GM19193 (cell line): ENCODE measurements around the gene ATG4B.

ENCODE experiments used
- POLR2A ChIP-seq: IDR thresholded peaks from 4 replicates; pipeline ENCODE4 v1.6.1; 2011; ENCODE audit not compliant: insufficient read depth, insufficient read length; ENCODE audit errors: extremely low read depth

ATG4B gene

DNA sequence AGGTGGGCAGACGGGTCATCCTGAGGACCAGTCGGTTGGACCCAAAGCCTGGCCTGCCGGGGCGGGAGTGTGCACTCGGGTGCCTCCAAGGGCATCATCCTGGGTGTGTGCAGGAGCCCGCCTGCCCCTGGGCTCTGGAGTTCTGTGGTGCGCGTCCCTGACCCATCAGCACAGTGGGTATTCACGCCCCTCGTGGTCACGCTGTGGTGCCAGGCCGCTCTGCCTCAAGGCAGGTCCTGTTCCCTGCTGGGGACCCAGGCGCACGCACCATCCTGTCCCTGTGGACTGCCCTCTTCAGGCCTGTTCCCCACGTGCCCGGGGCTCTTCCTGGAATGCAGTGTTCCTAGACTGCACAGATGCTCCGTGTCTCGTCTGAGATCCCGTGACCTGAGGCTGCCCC, 82.6 kb downstream of the ATG4B start:
- no peak for TF ChIP-seq POLR2A

DNA sequence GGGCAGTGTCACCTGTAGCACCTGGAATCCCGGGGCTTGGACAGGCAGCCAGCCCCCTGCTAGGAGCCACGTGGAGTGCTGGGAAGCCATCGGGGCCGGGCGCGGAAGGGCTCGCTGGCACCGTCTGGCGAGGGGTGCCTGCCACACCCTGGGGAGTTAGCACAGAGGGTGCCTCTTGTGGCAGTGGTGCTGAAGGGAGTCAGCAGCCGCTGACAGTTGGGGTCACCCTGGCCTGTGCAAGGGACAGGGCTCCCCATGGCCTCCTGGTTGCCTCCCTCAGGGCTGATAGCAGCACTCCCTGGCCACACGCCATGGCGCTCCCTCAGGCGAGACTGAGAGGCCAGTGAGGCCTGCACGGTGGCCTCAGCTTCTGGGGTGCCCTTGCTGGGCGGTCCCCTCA, 83.1 kb downstream of the ATG4B start:
- TF ChIP-seq POLR2A: no peak

DNA sequence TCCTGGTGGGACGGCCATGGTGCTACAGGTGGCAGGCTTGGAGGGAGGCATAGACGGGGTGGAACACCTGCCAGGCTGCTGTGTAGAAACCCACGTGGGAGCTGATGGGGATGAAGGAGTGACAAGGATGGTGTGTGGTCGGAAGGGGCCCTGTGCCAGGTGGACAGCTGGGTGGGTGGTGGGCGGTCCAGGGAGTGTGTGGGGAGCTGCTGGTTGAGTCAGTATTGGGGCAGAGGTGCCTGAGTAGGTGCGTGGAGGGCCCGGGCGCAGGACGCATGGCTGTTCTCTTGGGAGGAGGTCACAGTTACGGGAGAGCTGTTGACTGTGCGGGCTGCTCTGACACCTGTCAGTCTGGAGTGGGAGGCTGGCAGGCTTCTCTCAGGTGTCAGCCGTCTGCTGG, 84.4 kb downstream of the ATG4B start:
- TF ChIP-seq POLR2A: no peak

DNA sequence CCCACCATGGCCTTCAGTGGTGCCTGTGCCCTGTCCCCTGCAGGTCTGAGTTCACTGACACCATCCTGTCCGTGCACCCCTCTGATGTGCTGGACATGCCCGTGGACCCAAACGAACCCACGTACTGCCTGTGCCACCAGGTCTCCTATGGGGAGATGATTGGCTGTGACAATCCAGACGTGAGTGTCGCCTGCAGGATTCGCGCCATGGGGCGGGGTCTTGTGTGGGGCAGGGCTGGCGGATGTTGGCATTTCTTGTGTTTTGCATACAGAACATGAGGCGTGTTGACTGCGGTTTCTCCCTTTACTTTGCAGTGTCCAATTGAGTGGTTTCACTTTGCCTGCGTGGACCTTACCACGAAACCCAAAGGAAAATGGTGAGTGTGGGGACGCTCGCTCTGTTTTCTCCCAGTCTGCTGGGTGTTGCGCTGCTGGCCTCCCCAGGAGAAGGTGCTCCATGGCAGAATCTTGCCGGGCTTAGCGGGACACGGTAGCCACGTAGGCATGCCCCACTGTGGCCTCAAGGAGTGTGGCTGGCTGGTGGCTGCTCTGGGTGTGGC, 85.5 kb downstream of the ATG4B start:
- TF ChIP-seq POLR2A: no peak
